HUDEP-2 (cell line): ENCODE results near the gene GALNT16.
"Not testable (repeated sequence)": the region's sequence is repeated elsewhere in the genome, so short reads cannot be mapped to it uniquely, and the experiment has no call there.

ENCODE experiments used
- DNase-seq, 76 experiments: peaks; one replicate each; lab custom pipeline; 2025; ENCODE audit not compliant: unreplicated experiment in 76 of 76; lab: John Stamatoyannopoulos, UW

GALNT16 gene

GRCh38 chr14:69259527-69260189, at the start of gene GALNT16:
TSS of gene GALNT16 (plus strand) at chr14:69260158. CDS start at chr14:69260291, 133 bp downstream.
- no peak for DNase-seq

GRCh38 chr14:69214393-69214792, 45.6 kb upstream of the GALNT16 start:
- DNase-seq = no peak

- DNase-seq = not testable (repeated sequence)
Observed at GRCh38 chr14:69217663-69218062, 42.3 kb upstream of the GALNT16 start.

- DNase-seq = no peak
Observed at GRCh38 chr14:69224946-69225345, 35.0 kb upstream of the GALNT16 start.

GRCh38 chr14:69226178-69226577, 33.8 kb upstream of the GALNT16 start:
- no peak for DNase-seq

- DNase-seq = no peak
Observed at GRCh38 chr14:69226736-69227135, 33.2 kb upstream of the GALNT16 start.

- no peak for DNase-seq
Observed at GRCh38 chr14:69231486-69231885, 28.5 kb upstream of the GALNT16 start.

GRCh38 chr14:69232388-69232787, 27.6 kb upstream of the GALNT16 start:
- no peak for DNase-seq

- DNase-seq = no peak
Observed at GRCh38 chr14:69234106-69234505, 25.9 kb upstream of the GALNT16 start.

GRCh38 chr14:69235708-69236107, 24.2 kb upstream of the GALNT16 start:
- no peak for DNase-seq

- DNase-seq = no peak
Observed at GRCh38 chr14:69237142-69237541, 22.8 kb upstream of the GALNT16 start.

GRCh38 chr14:69237584-69237983, 22.4 kb upstream of the GALNT16 start:
- DNase-seq = no peak

GRCh38 chr14:69238883-69239282, 21.1 kb upstream of the GALNT16 start:
- DNase-seq = no peak

GRCh38 chr14:69240527-69241173, 19.3 kb upstream of the GALNT16 start:
- DNase-seq = no peak

- no peak for DNase-seq
Observed at GRCh38 chr14:69241577-69241976, 18.4 kb upstream of the GALNT16 start.

- DNase-seq = peak in 40 of 76 experiments; percentile 0 to 58 (median 24)
Observed at GRCh38 chr14:69242311-69243224, 17.4 kb upstream of the GALNT16 start.

- DNase-seq = no peak
Observed at GRCh38 chr14:69244946-69245345, 15.0 kb upstream of the GALNT16 start.

GRCh38 chr14:69246331-69246730, 13.6 kb upstream of the GALNT16 start:
- no peak for DNase-seq

GRCh38 chr14:69247676-69248440, 12.1 kb upstream of the GALNT16 start:
- no peak for DNase-seq

GRCh38 chr14:69249603-69250002, 10.4 kb upstream of the GALNT16 start:
- DNase-seq = no peak

GRCh38 chr14:69252851-69253250, 7.1 kb upstream of the GALNT16 start:
- no peak for DNase-seq
